GM19193 (cell line): ENCODE data around the gene ID4.

Experiments
- POLR2A ChIP-seq: IDR thresholded peaks from 4 replicates; pipeline ENCODE4 v1.6.1; 2011; ENCODE audit not compliant: insufficient read depth, insufficient read length; ENCODE audit errors: extremely low read depth

ID4 gene

DNA sequence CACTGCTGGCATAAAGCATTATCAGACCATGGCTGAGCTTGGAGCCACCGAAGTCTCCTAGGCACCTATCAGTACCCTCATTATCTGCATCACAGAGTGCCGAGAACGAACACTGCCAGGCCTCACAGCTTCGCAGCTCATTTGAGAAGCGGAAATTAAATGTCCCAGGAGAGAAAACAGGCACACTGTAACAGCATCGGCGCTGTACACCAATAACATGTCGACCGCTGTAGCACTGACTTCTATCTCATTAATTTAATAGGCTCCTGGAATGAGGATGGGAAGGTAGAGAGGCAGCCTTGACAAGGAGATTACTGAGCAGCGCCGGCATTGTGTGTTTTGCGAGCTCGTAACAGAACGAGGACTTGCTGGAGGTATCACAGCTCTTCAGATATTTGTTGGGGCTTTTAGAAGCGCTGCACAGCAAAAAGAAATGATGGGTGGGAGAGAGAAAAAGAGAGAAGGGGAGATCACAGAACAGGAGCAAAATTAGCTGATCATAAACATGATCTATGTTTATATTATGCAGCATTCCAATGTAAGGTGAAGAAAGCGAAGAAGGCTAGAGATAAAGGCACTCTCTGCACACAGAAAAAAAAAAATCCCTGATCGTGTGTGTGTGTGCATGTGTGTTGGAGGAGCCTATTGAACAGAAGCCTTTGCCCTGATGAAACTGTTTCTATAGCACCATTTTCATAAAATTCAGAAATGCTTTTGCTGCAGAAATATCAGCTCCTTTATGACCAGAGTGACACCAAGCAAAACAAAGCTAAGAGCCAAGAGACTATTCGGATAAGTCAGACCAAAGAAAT, 29.2 kb downstream of the ID4 start:
- no peak for TF ChIP-seq POLR2A

DNA sequence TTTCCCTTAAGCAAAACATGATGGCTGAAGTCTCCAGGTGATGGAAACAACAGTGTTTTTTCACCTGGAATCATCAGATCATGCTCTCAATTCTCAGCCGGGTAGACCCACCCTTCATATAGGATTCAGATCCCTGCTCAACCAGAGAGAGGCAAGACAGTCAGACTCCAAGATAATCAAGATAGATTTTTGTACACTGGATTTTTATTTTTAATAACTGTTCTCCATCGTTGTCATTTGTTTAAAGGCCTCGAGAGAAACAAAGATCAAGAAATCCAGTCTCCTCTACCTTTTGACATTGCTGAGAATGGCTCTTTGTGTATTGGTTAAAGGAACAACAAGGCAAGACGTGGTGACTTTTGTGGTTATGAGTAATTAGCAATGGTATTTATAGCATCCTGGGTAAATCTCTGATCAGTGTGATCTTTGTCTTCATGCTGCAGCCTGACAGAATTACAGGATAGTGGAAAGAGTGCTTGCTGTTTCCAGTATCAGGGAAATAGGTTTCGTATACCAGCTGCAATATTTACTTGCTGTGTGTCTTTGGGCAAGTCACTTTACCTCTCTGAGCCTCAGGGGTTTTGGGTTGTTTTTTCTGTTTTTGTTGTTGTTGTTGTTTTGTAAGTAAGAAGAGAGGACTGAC, 29.9 kb downstream of the ID4 start:
- TF ChIP-seq POLR2A: no peak

DNA sequence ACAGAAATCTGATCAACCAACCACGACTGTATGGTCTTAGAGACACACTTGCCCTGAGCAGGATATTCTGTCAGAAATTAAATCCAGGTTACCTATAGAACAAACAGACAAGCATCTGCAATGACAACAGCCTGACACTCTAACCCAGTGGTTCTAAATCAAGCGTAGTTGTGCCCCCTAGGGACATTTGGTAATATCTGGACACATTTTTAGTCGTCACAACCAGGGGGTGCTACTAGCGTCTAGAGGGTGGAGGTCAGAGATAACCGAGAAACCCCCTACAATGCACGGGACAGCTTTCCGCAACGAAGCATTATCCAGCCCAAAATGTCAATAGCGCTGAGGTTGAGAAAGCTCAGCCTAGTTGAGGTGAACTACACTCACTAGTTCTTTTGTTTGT, 32.3 kb downstream of the ID4 start:
- TF ChIP-seq POLR2A: no peak

DNA sequence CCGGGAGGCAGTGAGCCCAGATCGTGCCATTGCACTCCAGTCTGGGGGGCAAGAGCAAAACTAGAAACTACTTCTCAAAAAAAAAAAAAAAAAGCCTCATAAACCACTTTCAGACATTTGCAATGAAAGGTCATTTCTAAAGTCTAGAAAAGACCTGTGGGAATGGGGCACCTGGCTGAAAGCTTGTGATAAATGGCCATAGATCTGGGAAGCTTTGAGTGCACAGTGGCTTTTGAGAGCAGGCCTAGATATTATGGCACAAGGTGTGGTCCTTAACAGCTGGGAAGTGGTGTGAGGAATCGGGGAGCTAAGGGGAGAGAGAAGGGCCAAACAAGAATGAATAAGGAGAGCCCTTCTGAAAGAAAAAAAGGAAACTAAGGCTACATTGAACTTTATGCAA, 33.2 kb downstream of the ID4 start:
- TF ChIP-seq POLR2A: no peak

DNA sequence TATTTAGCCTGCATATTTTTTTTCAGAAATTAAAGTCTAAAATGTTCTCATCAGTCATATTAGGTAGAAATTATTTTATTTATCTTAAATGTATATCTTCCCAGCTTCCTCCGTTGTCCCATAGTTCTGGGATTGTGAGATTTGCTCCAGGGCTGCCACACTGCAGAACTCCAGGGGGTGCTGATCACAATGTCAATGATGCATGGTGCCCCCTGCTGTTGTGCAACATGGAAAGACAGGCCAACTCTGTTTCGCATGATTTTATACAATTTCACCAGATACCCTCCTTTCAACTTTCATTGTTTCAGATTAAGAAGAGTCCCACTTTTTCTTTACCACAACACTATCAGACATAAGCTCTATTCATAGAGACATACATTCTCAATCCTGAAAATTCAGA, 35.9 kb downstream of the ID4 start:
- TF ChIP-seq POLR2A: no peak

DNA sequence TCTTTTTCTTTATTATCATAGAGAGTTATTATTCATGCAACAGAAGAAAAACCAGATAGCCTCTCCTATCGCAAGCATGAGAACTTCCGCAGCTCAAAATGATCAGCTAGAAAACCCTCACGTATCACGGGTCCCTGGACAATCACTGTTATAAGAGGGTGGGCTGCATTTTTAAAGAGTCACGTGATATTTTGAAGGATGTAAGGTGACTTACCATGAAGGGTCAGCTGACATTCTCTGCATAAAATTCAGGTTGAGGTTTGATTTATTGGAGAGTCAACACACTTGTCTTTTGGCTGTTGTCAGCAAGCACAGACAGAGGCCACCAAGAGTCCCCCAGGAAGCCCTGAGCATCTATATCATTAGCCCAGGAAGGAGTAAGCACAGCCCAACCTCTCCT, 39.5 kb downstream of the ID4 start:
- TF ChIP-seq POLR2A: no peak

DNA sequence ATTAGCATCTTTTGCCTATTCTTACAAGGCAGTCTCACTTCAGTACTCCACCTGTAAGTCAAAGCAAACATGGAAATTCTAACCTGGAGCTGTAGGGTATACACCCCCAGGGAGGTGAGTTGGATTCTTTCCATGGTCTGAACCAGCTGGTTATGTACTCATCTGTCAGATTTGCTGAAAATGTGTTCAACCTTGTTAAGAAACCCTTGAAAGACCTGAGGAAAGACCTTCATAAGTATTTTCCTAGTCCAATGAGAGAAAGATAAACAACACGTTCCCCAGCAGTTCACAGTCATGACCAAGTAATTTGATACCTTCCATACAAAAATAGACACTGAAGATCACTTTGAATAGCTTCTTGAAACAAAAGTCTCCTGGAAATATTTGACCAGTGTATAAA, 42.5 kb downstream of the ID4 start:
- TF ChIP-seq POLR2A: no peak

DNA sequence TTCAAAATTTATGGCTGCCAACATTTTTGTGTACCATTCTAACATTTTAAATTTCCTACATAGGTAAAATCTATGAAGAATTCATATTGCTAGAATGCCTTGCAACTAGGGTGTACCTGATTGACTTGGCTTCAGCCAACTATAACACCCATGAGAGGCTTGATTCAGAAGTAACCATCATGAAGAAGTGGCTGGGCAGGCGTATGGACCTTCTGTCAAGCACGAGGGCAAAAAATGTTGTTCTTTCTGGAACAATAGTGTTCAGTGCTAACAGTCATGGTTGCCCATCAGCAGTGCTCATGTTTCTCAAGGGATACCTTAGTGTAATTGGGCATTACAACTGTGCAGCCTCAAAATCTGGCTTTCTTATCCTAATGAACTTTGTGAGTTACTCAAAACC, 42.9 kb downstream of the ID4 start:
- TF ChIP-seq POLR2A: no peak

DNA sequence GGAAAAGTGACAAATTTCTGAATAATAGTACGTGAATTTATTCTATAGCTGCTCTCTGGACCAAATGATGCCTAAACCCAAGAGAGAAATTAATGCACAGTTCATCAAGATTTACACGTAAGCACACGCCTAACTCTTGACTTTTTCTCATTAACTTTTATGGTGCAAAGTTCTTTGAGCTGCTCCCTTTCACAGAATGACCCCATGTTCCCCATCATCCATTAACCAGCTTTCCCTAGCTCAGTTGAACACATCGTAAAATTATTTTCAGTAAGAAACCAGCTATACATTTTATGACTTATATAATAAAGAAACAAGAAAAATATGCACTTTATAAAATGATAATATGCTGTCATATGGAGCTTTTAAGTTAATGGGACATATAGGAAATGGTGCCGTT, 54.3 kb downstream of the ID4 start:
- no peak for TF ChIP-seq POLR2A
